HepG2 (cell line): ENCODE measurements around the gene RAG2. TPM values are rescaled to one million over a fixed set of nuclear protein-coding genes. Genes with fewer than 3 reads are reported as not detected.

Source experiments
- ATAC-seq: fragments of 200-7000 bp; cut with Tn5 transposase; 3 replicates; pipeline ENCODE4 v1.9.1; 2020; ENCODE audit warnings: mild to moderate bottlenecking, moderate library complexity
- BruUV-seq: library from RNA; stranded (reverse); fragments of 400-500 nt; replicated peaks from 2 replicates; lab custom pipeline; 2021; lab: Mats Ljungman, UMichigan
- CTCF ChIA-PET: fragments of 300-600 bp; formaldehyde crosslinking; extraction: SDS; loops from one replicate; lab custom pipeline; 2021; ENCODE audit warnings: low total read pairs, inconsistent platforms, low intra/inter-chr PET ratio; lab: Yijun Ruan, JAX
- POLR2A ChIA-PET: fragments of 350-600 bp; sonication (Branson Sonifier 250); formaldehyde crosslinking; loops from one replicate; lab custom pipeline; 2020; ENCODE audit warnings: antibody characterized with exemption, inconsistent platforms; lab: Yijun Ruan, JAX
- DNase-seq: peaks from one replicate; pipeline ENCODE4 v3.0.0-alpha.2; 2015; ENCODE audit warnings: low spot score
- FAIRE-seq: peaks from 3 replicates; lab custom pipeline; 2011; peaks lifted over from hg19 to GRCh38; lab: Jason Lieb, UNC
- H2AFZ ChIP-seq: one replicate; pipeline ENCODE4 v1.6.1; 2011; ENCODE audit warnings: low read length, inconsistent platforms
- H3K27ac ChIP-seq: fragments of 300-600 bp; 3 replicates; pipeline ENCODE4 v1.8.0; 2011; ENCODE audit warnings: mixed run types, mild to moderate bottlenecking, mixed read lengths, low read length, inconsistent platforms; ENCODE audit not compliant: insufficient read depth; ENCODE audit errors: extremely low read length
- H3K27me3 ChIP-seq, 2 experiments: fragments of 200-600 bp in 1 of 2; 2 replicates in 1 of 2; 3 replicates in 1 of 2; pipeline versions ENCODE4 v1.6.0 to v1.8.0; 2011; ENCODE audit warnings: low read length in 2 of 2, mild to moderate bottlenecking in 2 of 2, moderate library complexity in 2 of 2, inconsistent platforms in 1 of 2; ENCODE audit not compliant: insufficient read depth in 2 of 2, control insufficient read depth in 1 of 2
- H3K36me3 ChIP-seq, 2 experiments: fragments of 200-600 bp in 1 of 2; replicated peaks in 1 of 2; 2 replicates in 1 of 2; 3 replicates in 1 of 2; pipeline versions ENCODE4 v1.5.1 to v1.8.0; 2011; ENCODE audit warnings: low read length in 2 of 2, inconsistent platforms in 1 of 2; ENCODE audit not compliant: insufficient read depth in 2 of 2, control insufficient read depth in 1 of 2
- H3K4me1 ChIP-seq: 2 replicates; pipeline ENCODE4 v1.5.1; 2012; ENCODE audit warnings: low read length, inconsistent platforms; ENCODE audit not compliant: insufficient read depth
- H3K4me2 ChIP-seq: 2 replicates; pipeline ENCODE4 v1.6.0; 2011; ENCODE audit warnings: low read depth, low read length, inconsistent platforms
- H3K4me3 ChIP-seq, 3 experiments: fragments of 200-600 bp in 1 of 3; sonication (generic), shearing (Covaris generic) in 1 of 3; replicated peaks in 1 of 3; 2 replicates each; pipeline ENCODE4 v1.5.1; 2011 to 2016; ENCODE audit warnings: low read length in 3 of 3, inconsistent platforms in 2 of 3, low read depth in 2 of 3, mild to moderate bottlenecking in 2 of 3, control low read depth in 1 of 3, mixed read lengths in 1 of 3; ENCODE audit not compliant: insufficient read depth in 1 of 3
- H3K79me2 ChIP-seq: one replicate; pipeline ENCODE4 v1.6.1; 2011; ENCODE audit warnings: low read length, inconsistent platforms; ENCODE audit not compliant: insufficient read depth
- H3K9ac ChIP-seq: 2 replicates; pipeline ENCODE4 v1.6.0; 2011; ENCODE audit warnings: mild to moderate bottlenecking, low read depth, low read length, inconsistent platforms; ENCODE audit not compliant: insufficient read depth
- H3K9me3 ChIP-seq: 2 replicates; pipeline ENCODE4 v1.5.1; 2012; ENCODE audit warnings: mild to moderate bottlenecking, low read length
- H4K20me1 ChIP-seq: 2 replicates; pipeline ENCODE4 v1.6.0; 2011; ENCODE audit warnings: inconsistent platforms, mild to moderate bottlenecking, low read length, moderate library complexity; ENCODE audit not compliant: insufficient read depth
- CAMTA2 ChIP-seq: sonication (generic); formaldehyde crosslinking; IDR thresholded peaks from 2 replicates; pipeline ENCODE4 v1.4.0; 2020; ENCODE audit warnings: mild to moderate bottlenecking, missing genetic modification reagents, borderline replicate concordance
- CC2D1A ChIP-seq: sonication (generic); formaldehyde crosslinking; IDR thresholded peaks from 2 replicates; pipeline ENCODE4 v1.8.1; 2023; ENCODE audit warnings: mild to moderate bottlenecking, missing genetic modification reagents
- HMG20A ChIP-seq: IDR thresholded peaks from 2 replicates; pipeline ENCODE4 v1.6.1; 2016; ENCODE audit warnings: borderline replicate concordance
- NFATC3 ChIP-seq: sonication (generic); formaldehyde crosslinking; IDR thresholded peaks from 2 replicates; pipeline ENCODE4 v1.5.1; 2020; ENCODE audit warnings: mild to moderate bottlenecking, missing genetic modification reagents
- PRPF4 ChIP-seq: fragments of 200-400 bp; formaldehyde crosslinking; IDR thresholded peaks from 2 replicates; pipeline ENCODE4 v1.6.1; 2016; ENCODE audit warnings: low read length, low read depth; ENCODE audit not compliant: poor library complexity, severe bottlenecking
- SALL1 ChIP-seq: sonication (generic); formaldehyde crosslinking; IDR thresholded peaks from 2 replicates; pipeline ENCODE4 v1.8.0; 2022; ENCODE audit warnings: mild to moderate bottlenecking, missing genetic modification reagents
- SIN3A ChIP-seq: IDR thresholded peaks from 2 replicates; pipeline ENCODE4 v1.6.1; 2011; ENCODE audit warnings: low read depth, mild to moderate bottlenecking, control low read depth, low read length, borderline replicate concordance
- SKI ChIP-seq: fragments of 450-650 bp; IDR thresholded peaks from one replicate; pipeline ENCODE4 v1.6.1; 2018; ENCODE audit warnings: mild to moderate bottlenecking; ENCODE audit not compliant: partially characterized antibody
- SRF ChIP-seq: IDR thresholded peaks from 2 replicates; pipeline ENCODE4 v1.6.1; 2011; ENCODE audit warnings: mild to moderate bottlenecking, low read depth, low read length, moderate library complexity
- SYNCRIP ChIP-seq: fragments of 200-400 bp; formaldehyde crosslinking; IDR thresholded peaks from 2 replicates; pipeline ENCODE4 v1.6.1; 2018; ENCODE audit warnings: mild to moderate bottlenecking, low read depth, low read length; ENCODE audit not compliant: insufficient read depth
- TBL1XR1 ChIP-seq: fragments of 150-350 bp; IDR thresholded peaks from 2 replicates; pipeline ENCODE4 v1.6.1; 2014; ENCODE audit warnings: borderline replicate concordance, low read length; ENCODE audit not compliant: partially characterized antibody
- ZFY ChIP-seq: sonication (generic); formaldehyde crosslinking; IDR thresholded peaks from 2 replicates; pipeline ENCODE4 v1.4.0; 2020; ENCODE audit warnings: missing genetic modification reagents
- ZNF12 ChIP-seq: sonication (generic); formaldehyde crosslinking; IDR thresholded peaks from 2 replicates; pipeline ENCODE4 v1.5.0; 2020; ENCODE audit warnings: missing genetic modification reagents
- ZNF879 ChIP-seq: sonication (generic); formaldehyde crosslinking; IDR thresholded peaks from 2 replicates; pipeline ENCODE4 v1.8.1; 2023; ENCODE audit warnings: missing genetic modification reagents
- WGBS: methylation state at CpG from one replicate; pipeline ENCODE4 v1.1.6; 2017; ENCODE audit warnings: low lambda C conversion rate; 5-methylcytosine and 5-hydroxymethylcytosine counted together
- in situ Hi-C: cut with HindIII; loops from 2 replicates; pipeline ENCODE4 v1.10.0; 2017; ENCODE audit warnings: low pct_unique_long_range_greater_than_20kb; ENCODE audit not compliant: extremely low pct_ligation_motif_present
- intact Hi-C: fragments of 100-400 bp; cut with micrococcal nuclease; formaldehyde crosslinking; loops from one replicate; pipeline ENCODE4 v1.10.0; 2022; ENCODE audit not compliant: unreplicated experiment
- polyA plus RNA-seq, 8 experiments: library from polyadenylated mRNA; depleted of rRNA in 3 of 8; stranded (reverse) in 7 of 8; unstranded in 1 of 8; fragments of >200 nt; fragmentation: Illumina TruSeq in 4 of 8; extraction: Trizol in 4 of 8; gene quantifications; 2 replicates each; pipeline versions ENCODE4 v1.2.1 to v1.2.3, GENCODE V29; 2011 to 2016; ENCODE audit warnings: low read depth in 4 of 8, missing spikeins in 1 of 8, mixed read lengths in 1 of 8; ENCODE audit not compliant: insufficient read depth in 1 of 8
- total RNA-seq, 5 experiments: library from RNA; depleted of rRNA; stranded (reverse); fragments of >200 nt; fragmentation: Illumina TruSeq; extraction: Trizol; gene quantifications; 2 replicates each; pipeline ENCODE4 v1.2.3, GENCODE V29; 2016; ENCODE audit warnings: low read depth in 1 of 5
- TF ChIP-seq, protein P1 (sequence below): sonication (generic); formaldehyde crosslinking; IDR thresholded peaks from 2 replicates; pipeline ENCODE4 v1.4.0; 2020; ENCODE audit warnings: missing genetic modification reagents, borderline replicate concordance
- TF ChIP-seq, protein P2 (sequence below): IDR thresholded peaks from 2 replicates; pipeline ENCODE4 v1.6.1; 2016; ENCODE audit warnings: missing compliant biosample characterization, missing genetic modification reagents, borderline replicate concordance
- TF ChIP-seq, protein P3 (sequence below): sonication (generic); formaldehyde crosslinking; IDR thresholded peaks from 2 replicates; pipeline ENCODE4 v1.8.0; 2022; ENCODE audit warnings: mild to moderate bottlenecking, missing genetic modification reagents

The RAG2 gene
- total and polyA plus RNA-seq, 2 of the 13 experiments (the other 11 are each of a cell fraction or from before 2014, with no cell fraction given) = not detected

- no peak overlapping the region for H3K4me2 ChIP-seq
- no peak overlapping the region for H3K4me3 ChIP-seq
- H3K27me3 ChIP-seq = no peaks in the 10 kb centered on the region
- H3K36me3 ChIP-seq = no peaks in the 10 kb centered on the region
- intact Hi-C loops (no loop called here), in situ Hi-C loops (no loop called here)
- H3K9me3 ChIP-seq = no peaks in the 10 kb centered on the region
- DNase-seq (no peak), ATAC-seq (no peak), FAIRE-seq (no peak)
- WGBS = 74% methylated on average over 6 of the region's 6 CpGs
- no peak overlapping the region for H2AFZ ChIP-seq
- no peaks in the 10 kb centered on the region for H4K20me1 ChIP-seq
- H3K27ac ChIP-seq = no peak overlapping the region
- TF ChIP-seq ZFY (CRISPR knock-in tag) (no peak), ZNF879 (CRISPR knock-in tag) (no peak), NFATC3 (CRISPR knock-in tag) (no peak), SRF (no peak), ZNF12 (CRISPR knock-in tag) (no peak), CC2D1A (no peak), TBL1XR1 (no peak), SKI (no peak), SALL1 (CRISPR knock-in tag) (no peak), HMG20A (no peak), PRPF4 (no peak), CAMTA2 (CRISPR knock-in tag) (no peak), SIN3A (no peak), SYNCRIP (no peak)
- TF ChIP-seq, protein P1, sequence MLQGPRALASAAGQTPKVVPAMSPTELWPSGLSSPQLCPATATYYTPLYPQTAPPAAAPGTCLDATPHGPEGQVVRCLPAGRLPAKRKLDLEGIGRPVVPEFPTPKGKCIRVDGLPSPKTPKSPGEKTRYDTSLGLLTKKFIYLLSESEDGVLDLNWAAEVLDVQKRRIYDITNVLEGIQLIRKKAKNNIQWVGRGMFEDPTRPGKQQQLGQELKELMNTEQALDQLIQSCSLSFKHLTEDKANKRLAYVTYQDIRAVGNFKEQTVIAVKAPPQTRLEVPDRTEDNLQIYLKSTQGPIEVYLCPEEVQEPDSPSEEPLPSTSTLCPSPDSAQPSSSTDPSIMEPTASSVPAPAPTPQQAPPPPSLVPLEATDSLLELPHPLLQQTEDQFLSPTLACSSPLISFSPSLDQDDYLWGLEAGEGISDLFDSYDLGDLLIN (CRISPR knock-in tag) = no peak
- TF ChIP-seq, protein P2, sequence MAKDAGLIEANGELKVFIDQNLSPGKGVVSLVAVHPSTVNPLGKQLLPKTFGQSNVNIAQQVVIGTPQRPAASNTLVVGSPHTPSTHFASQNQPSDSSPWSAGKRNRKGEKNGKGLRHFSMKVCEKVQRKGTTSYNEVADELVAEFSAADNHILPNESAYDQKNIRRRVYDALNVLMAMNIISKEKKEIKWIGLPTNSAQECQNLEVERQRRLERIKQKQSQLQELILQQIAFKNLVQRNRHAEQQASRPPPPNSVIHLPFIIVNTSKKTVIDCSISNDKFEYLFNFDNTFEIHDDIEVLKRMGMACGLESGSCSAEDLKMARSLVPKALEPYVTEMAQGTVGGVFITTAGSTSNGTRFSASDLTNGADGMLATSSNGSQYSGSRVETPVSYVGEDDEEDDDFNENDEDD (CRISPR knock-in tag) = no peak
- TF ChIP-seq, protein P3, sequence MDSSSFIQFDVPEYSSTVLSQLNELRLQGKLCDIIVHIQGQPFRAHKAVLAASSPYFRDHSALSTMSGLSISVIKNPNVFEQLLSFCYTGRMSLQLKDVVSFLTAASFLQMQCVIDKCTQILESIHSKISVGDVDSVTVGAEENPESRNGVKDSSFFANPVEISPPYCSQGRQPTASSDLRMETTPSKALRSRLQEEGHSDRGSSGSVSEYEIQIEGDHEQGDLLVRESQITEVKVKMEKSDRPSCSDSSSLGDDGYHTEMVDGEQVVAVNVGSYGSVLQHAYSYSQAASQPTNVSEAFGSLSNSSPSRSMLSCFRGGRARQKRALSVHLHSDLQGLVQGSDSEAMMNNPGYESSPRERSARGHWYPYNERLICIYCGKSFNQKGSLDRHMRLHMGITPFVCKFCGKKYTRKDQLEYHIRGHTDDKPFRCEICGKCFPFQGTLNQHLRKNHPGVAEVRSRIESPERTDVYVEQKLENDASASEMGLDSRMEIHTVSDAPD = no peak
- ChIA-PET POLR2A (no interaction called here), CTCF (no interaction called here)
- BruUV-seq = no TSS peak
- no peaks in the 10 kb centered on the region for H3K79me2 ChIP-seq
- no peak overlapping the region for H3K9ac ChIP-seq
- no peaks in the 10 kb centered on the region for H3K4me1 ChIP-seq
Measured at GRCh38 chr11:36605221-36606216, 7.5 kb upstream of the RAG2 start.
